ENCODE data around the gene REN. TPM values are rescaled to one million over a fixed set of nuclear protein-coding genes. Genes with fewer than 3 reads are reported as not detected.

The REN gene
- total and polyA plus RNA-seq, 2 of the 13 experiments (the other 11 are each of a cell fraction or from before 2014, with no cell fraction given): not detected

DNA sequence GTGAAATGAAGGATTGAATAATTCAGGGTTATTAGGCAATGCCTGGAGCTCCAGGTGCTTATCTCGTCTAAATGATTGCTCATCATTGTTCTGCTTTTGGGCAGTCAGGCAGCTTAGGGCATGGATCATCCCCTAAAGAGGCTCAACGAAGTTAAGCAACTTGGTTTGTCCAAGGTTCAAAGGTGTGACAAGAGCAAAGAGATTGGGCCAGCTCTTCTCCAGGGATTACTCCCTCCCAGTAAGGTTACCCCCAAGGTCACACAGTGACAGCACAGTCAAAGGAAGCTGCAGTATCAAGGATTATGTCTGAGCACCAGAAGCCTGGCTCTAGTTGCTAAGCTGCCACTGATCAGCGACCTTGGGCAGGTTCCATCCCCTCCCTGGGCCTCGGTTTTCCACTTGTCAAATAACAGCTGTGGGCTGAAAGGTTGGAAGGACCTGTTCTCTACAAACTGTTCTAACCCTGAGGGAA is 21.1 kb downstream of the REN start (continued):
- TF ChIP-seq, protein P1, sequence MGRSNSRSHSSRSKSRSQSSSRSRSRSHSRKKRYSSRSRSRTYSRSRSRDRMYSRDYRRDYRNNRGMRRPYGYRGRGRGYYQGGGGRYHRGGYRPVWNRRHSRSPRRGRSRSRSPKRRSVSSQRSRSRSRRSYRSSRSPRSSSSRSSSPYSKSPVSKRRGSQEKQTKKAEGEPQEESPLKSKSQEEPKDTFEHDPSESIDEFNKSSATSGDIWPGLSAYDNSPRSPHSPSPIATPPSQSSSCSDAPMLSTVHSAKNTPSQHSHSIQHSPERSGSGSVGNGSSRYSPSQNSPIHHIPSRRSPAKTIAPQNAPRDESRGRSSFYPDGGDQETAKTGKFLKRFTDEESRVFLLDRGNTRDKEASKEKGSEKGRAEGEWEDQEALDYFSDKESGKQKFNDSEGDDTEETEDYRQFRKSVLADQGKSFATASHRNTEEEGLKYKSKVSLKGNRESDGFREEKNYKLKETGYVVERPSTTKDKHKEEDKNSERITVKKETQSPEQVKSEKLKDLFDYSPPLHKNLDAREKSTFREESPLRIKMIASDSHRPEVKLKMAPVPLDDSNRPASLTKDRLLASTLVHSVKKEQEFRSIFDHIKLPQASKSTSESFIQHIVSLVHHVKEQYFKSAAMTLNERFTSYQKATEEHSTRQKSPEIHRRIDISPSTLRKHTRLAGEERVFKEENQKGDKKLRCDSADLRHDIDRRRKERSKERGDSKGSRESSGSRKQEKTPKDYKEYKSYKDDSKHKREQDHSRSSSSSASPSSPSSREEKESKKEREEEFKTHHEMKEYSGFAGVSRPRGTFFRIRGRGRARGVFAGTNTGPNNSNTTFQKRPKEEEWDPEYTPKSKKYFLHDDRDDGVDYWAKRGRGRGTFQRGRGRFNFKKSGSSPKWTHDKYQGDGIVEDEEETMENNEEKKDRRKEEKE (IDR thresholded peaks at IDR 0.05): no peak
- no peak for TF ChIP-seq CAMTA2 (CRISPR knock-in tag; IDR thresholded peaks at IDR 0.05; ENCODE audit: borderline replicate concordance)
- TF ChIP-seq ZMYM2 (CRISPR knock-in tag; IDR thresholded peaks at IDR 0.05): no peak
- TF ChIP-seq SRSF9 (IDR thresholded peaks at IDR 0.05; ENCODE audit: borderline replicate concordance, insufficient read depth, low read depth, low read length, poor library complexity, severe bottlenecking): no peak
- TF ChIP-seq ZSCAN21 (CRISPR knock-in tag; IDR thresholded peaks at IDR 0.05; ENCODE audit: borderline replicate concordance): 0 out of 2 replicates have a peak, but pooled peaks have one; percentile 49
- TF ChIP-seq NFKB2 (CRISPR knock-in tag; IDR thresholded peaks at IDR 0.05; ENCODE audit: borderline replicate concordance): no peak
- TF ChIP-seq HDAC2 (CRISPR knock-in tag; IDR thresholded peaks at IDR 0.05): peak; percentile 96
- TF ChIP-seq ZBTB3 (CRISPR knock-in tag; IDR thresholded peaks at IDR 0.05; ENCODE audit: borderline replicate concordance, low read depth): no peak
- no peak for TF ChIP-seq ZBTB7A (CRISPR knock-in tag; IDR thresholded peaks at IDR 0.05)
- TF ChIP-seq, protein P2, sequence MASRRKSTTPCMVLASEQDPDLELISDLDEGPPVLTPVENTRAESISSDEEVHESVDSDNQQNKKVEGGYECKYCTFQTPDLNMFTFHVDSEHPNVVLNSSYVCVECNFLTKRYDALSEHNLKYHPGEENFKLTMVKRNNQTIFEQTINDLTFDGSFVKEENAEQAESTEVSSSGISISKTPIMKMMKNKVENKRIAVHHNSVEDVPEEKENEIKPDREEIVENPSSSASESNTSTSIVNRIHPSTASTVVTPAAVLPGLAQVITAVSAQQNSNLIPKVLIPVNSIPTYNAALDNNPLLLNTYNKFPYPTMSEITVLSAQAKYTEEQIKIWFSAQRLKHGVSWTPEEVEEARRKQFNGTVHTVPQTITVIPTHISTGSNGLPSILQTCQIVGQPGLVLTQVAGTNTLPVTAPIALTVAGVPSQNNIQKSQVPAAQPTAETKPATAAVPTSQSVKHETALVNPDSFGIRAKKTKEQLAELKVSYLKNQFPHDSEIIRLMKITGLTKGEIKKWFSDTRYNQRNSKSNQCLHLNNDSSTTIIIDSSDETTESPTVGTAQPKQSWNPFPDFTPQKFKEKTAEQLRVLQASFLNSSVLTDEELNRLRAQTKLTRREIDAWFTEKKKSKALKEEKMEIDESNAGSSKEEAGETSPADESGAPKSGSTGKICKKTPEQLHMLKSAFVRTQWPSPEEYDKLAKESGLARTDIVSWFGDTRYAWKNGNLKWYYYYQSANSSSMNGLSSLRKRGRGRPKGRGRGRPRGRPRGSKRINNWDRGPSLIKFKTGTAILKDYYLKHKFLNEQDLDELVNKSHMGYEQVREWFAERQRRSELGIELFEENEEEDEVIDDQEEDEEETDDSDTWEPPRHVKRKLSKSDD (CRISPR knock-in tag; IDR thresholded peaks at IDR 0.05; ENCODE audit: low read depth): peak; percentile 80
- no peak for TF ChIP-seq JDP2 (CRISPR knock-in tag; IDR thresholded peaks at IDR 0.05; ENCODE audit: borderline replicate concordance)
- no peak for TF ChIP-seq RBAK (CRISPR knock-in tag; IDR thresholded peaks at IDR 0.05)
- TF ChIP-seq SALL2 (CRISPR knock-in tag; IDR thresholded peaks at IDR 0.05): no peak
- TF ChIP-seq PCBP2 (optimal IDR thresholded peaks at IDR 0.05; ENCODE audit: low read depth, low read length, poor library complexity, severe bottlenecking): no peak
- TF ChIP-seq DNMT3B (CRISPR knock-in tag; conservative IDR thresholded peaks at IDR 0.05): peak; percentile 80; the same call in 1 of the 2 replicates
- TF ChIP-seq, protein P3, sequence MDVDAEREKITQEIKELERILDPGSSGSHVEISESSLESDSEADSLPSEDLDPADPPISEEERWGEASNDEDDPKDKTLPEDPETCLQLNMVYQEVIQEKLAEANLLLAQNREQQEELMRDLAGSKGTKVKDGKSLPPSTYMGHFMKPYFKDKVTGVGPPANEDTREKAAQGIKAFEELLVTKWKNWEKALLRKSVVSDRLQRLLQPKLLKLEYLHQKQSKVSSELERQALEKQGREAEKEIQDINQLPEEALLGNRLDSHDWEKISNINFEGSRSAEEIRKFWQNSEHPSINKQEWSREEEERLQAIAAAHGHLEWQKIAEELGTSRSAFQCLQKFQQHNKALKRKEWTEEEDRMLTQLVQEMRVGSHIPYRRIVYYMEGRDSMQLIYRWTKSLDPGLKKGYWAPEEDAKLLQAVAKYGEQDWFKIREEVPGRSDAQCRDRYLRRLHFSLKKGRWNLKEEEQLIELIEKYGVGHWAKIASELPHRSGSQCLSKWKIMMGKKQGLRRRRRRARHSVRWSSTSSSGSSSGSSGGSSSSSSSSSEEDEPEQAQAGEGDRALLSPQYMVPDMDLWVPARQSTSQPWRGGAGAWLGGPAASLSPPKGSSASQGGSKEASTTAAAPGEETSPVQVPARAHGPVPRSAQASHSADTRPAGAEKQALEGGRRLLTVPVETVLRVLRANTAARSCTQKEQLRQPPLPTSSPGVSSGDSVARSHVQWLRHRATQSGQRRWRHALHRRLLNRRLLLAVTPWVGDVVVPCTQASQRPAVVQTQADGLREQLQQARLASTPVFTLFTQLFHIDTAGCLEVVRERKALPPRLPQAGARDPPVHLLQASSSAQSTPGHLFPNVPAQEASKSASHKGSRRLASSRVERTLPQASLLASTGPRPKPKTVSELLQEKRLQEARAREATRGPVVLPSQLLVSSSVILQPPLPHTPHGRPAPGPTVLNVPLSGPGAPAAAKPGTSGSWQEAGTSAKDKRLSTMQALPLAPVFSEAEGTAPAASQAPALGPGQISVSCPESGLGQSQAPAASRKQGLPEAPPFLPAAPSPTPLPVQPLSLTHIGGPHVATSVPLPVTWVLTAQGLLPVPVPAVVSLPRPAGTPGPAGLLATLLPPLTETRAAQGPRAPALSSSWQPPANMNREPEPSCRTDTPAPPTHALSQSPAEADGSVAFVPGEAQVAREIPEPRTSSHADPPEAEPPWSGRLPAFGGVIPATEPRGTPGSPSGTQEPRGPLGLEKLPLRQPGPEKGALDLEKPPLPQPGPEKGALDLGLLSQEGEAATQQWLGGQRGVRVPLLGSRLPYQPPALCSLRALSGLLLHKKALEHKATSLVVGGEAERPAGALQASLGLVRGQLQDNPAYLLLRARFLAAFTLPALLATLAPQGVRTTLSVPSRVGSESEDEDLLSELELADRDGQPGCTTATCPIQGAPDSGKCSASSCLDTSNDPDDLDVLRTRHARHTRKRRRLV (CRISPR knock-in tag; IDR thresholded peaks at IDR 0.05): no peak
- TF ChIP-seq KDM3A (CRISPR knock-in tag; IDR thresholded peaks at IDR 0.05; ENCODE audit: low read depth): peak; percentile 74; the same call in 1 of the 2 replicates
- no peak for TF ChIP-seq ZNF780A (CRISPR knock-in tag; IDR thresholded peaks at IDR 0.05)
- TF ChIP-seq ELF1 (CRISPR knock-in tag; IDR thresholded peaks at IDR 0.05): 0 out of 2 replicates have a peak, but pooled peaks have one; percentile 26
- no peak for TF ChIP-seq DR1 (CRISPR knock-in tag; IDR thresholded peaks at IDR 0.05)

All from HepG2 (cell line).